Skin of body (tissue), 2 donors: Measurements from ENCODE around the gene USP36. TPM values are rescaled to one million over a fixed set of nuclear protein-coding genes. Genes with fewer than 3 reads are reported as not detected.
"Not testable (repeated sequence)": the region's sequence is repeated elsewhere in the genome, so short reads cannot be mapped to it uniquely, and the experiment has no call there.

Experiments used
- DNase-seq: peaks from one replicate; lab custom pipeline; 2025; lab: John Stamatoyannopoulos, UW
- total RNA-seq: library from RNA; depleted of rRNA; stranded (reverse); fragments of >200 nt; gene quantifications from one replicate; pipeline ENCODE4 v1.2.3, GENCODE V29; 2014

Gene USP36
- total RNA-seq, 1 donor from 2014 or later: 43.3 TPM

DNA sequence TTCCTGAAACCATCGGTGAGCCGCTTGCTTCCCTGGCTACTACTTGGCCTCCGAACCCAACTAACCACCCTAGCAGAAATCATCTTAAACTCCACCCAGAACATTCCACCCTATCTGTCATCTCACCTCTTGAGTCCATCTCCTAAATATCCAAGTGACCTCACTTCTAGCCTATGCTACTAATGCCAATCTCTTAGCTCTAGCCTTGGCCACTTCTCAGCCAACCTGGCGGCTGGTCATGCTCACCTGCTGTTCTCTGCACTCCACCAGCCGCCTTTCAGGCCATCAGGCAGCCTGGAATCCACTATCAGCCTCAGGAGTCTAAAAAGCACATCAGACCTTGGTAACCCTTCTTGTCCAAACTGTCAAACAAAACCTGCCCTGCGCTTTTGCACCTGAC is 46.6 kb downstream of the USP36 start:
- no peak for DNase-seq

- DNase-seq: no peak
These were observed 47.2 kb downstream of the USP36 start for GRCh38 chr17:78793415-78793814.

DNA sequence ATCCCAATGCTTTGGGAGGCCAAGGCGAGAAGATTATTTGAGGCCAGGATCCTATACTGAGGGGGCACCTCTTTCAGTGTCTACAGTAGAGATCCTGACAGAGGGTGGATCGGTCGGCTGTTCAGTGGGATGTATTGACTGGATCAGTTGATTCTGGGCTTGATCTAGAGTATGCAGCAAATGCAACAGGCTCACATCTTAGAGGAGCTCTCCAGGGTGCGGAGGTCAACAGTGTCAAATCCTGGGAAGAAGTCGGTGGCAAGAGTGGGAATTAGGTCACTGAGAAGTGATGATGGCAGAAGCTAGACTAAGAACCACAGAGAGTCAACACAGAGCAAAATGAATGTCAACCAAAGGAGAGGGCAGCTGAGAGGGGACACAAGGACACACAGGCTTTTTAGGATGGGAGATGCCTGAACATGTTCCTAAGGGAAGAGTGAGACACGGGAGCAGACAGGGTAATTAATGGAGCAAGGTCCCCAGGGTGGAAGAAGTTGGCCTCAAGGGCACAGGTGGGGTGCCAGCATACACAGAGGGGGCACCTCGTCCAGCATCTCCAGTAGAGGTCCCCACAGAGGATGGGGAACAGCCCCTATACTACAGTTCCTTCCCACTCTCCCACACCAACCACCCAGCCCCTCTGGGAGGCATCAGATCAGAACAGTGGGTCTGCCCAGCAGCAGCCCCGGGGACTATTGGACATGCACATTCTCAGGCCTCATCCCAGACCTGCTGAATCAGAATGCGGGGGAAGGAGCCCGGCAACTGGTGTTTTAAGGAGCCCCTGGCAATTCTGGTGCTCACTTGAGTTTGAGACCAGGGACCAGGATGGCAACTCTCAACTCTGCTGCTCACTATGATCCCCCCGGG is 48.5 kb downstream of the USP36 start:
- no peak for DNase-seq

DNA sequence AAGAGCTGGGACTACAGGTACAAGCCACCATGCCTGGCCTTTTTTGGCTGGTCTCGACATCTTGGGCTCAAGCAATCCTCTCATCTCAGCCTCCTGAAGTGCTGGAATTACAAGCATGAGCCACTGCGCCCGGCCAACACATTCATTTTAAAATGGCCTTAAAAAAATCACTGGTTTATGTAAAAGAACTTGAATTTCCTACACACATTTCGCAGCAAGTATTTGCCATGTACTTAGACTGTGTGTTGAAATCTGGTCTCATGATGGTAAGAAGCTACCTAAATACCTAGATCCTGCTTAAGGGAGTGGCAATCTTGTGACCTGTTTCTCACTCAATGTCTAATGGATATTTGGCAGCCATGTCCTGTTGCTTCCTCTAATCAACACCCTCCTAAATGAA is 50.1 kb downstream of the USP36 start:
- no peak for DNase-seq

GRCh38 chr17:78789663-78790181 is 50.9 kb downstream of the USP36 start:
- peak; percentile 78 for DNase-seq

- DNase-seq: no peak
These were observed 51.4 kb downstream of the USP36 start for GRCh38 chr17:78789149-78789662.

DNA sequence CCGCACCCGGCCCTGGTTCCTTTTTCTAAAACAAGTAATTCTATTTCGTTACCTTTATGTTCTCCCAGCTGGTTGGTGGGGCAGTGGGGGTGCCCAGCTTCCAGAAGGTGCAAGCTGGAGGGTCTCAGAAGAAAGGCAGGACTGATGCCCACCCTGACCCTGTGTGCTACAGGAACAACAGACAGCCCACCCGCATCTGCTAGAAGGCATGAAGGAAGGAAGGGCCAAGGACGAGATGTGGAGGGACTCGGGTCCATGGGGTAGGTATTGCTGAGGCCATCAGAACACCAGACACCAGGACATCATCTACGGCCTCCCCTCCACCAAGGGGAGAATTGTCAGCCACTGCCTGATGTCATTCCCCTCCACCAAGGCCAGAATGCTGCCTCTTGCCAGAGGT is 52.2 kb downstream of the USP36 start:
- DNase-seq: no peak

- no peak for DNase-seq
These were observed 53.2 kb downstream of the USP36 start for GRCh38 chr17:78787444-78787843.

- DNase-seq: no peak
These were observed 55.0 kb downstream of the USP36 start for GRCh38 chr17:78785663-78786057.

- DNase-seq: no peak
These were observed 55.5 kb downstream of the USP36 start for GRCh38 chr17:78785011-78785662.

GRCh38 chr17:78784352-78784751 is 56.3 kb downstream of the USP36 start:
- no peak for DNase-seq

GRCh38 chr17:78783711-78784324 is 56.8 kb downstream of the USP36 start:
- DNase-seq: no peak

DNA sequence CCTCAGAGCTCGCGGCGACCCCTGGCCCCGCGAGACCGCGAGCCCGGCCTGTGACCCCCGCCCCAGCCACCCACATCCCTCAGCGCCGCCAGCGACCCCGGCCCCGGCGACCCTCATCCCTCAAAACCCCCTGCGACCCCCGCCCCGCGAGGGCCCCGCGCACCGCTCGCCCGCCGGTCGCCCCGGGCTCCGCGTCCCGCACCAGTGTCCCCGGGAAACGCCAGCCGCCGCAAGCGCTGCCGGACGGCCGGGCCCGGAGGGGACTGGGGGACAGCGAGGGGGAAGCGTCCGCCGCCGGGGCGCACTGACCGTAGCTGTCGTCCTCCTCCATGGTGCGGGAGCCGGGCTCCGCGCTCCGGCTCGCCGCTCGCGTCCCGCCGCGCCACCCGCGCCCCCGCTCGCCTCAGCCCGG is 58.7 kb downstream of the USP36 start, which contains the start of gene CYTH1:
Gene CYTH1 (minus strand): TSS at position 381 of the 412 bp plus-strand sequence. CDS start 50 bp downstream, at position 331.
- DNase-seq: no peak

GRCh38 chr17:78781104-78781892 is 59.3 kb downstream of the USP36 start:
- peak; percentile 42 for DNase-seq

GRCh38 chr17:78780335-78780734 is 60.3 kb downstream of the USP36 start:
- DNase-seq: no peak

DNA sequence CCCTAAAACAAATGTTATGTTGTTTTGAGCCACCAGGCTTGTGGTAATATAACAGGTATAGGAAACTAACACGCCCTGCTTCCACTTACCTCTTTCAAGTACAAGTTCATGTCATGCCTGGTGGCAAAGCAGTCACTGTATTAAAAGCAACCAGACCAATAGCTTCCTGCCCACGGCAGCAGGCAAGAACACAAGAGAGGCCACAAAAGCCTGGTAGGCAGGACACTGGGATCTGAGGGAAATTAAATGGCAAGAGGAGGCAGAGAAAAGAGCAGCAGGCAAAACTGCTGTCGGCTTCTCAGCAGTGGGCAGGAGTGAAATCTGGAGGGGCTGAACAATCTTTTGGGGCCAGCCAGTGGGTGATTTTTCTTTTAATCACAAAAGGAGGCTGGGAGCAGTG is 60.8 kb downstream of the USP36 start:
- no peak for DNase-seq

DNA sequence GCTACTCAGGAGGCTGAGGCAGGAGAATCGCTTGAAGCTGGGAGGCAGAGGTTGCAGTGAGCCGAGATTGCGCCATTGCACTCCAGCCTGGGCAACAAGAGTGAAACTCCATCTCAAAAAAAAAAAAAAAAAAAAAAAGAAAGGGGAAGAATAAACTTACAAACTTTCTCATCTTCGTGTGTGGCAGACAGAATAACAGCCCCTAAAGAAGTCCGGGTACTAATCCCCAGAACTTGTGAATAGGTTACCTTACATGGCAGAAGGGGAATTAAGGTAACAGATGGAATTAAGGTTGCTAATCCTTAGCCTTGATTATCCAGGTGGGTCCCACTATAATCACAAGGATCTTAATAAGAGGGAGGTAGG is 61.3 kb downstream of the USP36 start:
- not testable (repeated sequence) for DNase-seq

DNA sequence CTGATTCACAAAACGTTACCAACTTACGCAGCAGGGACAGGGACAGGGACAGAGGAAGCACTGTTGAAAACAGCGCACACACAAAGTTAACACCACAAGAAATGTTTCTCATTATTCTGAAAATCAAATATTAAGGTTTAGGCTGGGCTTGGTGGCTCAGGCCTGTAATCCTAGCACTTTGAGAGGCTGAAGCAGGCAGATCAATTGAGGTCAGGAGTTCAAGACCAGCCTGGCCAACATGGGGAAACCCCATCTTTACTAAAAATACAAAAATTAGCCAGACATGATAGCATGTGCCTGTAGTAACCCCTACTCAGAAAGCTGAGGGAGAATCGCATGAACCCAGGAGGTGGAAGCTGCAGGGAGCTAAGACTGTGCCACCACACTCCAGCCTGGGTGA is 62.7 kb downstream of the USP36 start:
- DNase-seq: no peak

GRCh38 chr17:78774956-78775571 is 65.5 kb downstream of the USP36 start:
- DNase-seq: no peak

GRCh38 chr17:78774453-78774852 is 66.2 kb downstream of the USP36 start:
- no peak for DNase-seq
